GM19023 (cell line): Measurements from ENCODE around the gene DSCAM.

Experiments
- ATAC-seq: cut with Tn5 transposase; IDR thresholded peaks from one replicate; pipeline ENCODE4 v1.9.1; 2021; ENCODE audit warnings: mild to moderate bottlenecking, moderate library complexity; ENCODE audit not compliant: unreplicated experiment

The DSCAM gene

GRCh38 chr21:40672602-40673001, 174.4 kb downstream of the DSCAM start:
- ATAC-seq: no peak

GRCh38 chr21:40671716-40672115, 175.2 kb downstream of the DSCAM start:
- no peak for ATAC-seq

GRCh38 chr21:40668555-40669275, 178.2 kb downstream of the DSCAM start:
- ATAC-seq: no peak

GRCh38 chr21:40667967-40668366, 179.0 kb downstream of the DSCAM start:
- ATAC-seq: no peak

GRCh38 chr21:40662889-40663288, 184.1 kb downstream of the DSCAM start:
- no peak for ATAC-seq

- ATAC-seq: no peak
These were observed 186.5 kb downstream of the DSCAM start for GRCh38 chr21:40660461-40660860.

GRCh38 chr21:40658311-40658710, 188.6 kb downstream of the DSCAM start:
- no peak for ATAC-seq

- ATAC-seq: no peak
These were observed 194.5 kb downstream of the DSCAM start for GRCh38 chr21:40652436-40652835.

- no peak for ATAC-seq
These were observed 199.3 kb downstream of the DSCAM start for GRCh38 chr21:40647706-40648105.

- no peak for ATAC-seq
These were observed 200.3 kb downstream of the DSCAM start for GRCh38 chr21:40646651-40647050.

GRCh38 chr21:40641042-40641441, 205.9 kb downstream of the DSCAM start:
- ATAC-seq: no peak

- ATAC-seq: no peak
These were observed 206.6 kb downstream of the DSCAM start for GRCh38 chr21:40640266-40640789.

- ATAC-seq: no peak
These were observed 207.3 kb downstream of the DSCAM start for GRCh38 chr21:40639616-40640194.

GRCh38 chr21:40638466-40639251, 208.3 kb downstream of the DSCAM start:
- ATAC-seq: no peak

GRCh38 chr21:40636026-40636425, 210.9 kb downstream of the DSCAM start:
- no peak for ATAC-seq

GRCh38 chr21:40635391-40635790, 211.6 kb downstream of the DSCAM start:
- ATAC-seq: no peak

GRCh38 chr21:40634141-40634540, 212.8 kb downstream of the DSCAM start:
- ATAC-seq: no peak

- no peak for ATAC-seq
These were observed 213.9 kb downstream of the DSCAM start for GRCh38 chr21:40633048-40633447.

- no peak for ATAC-seq
These were observed 215.7 kb downstream of the DSCAM start for GRCh38 chr21:40631211-40631610.

GRCh38 chr21:40625991-40626390, 221.0 kb downstream of the DSCAM start:
- no peak for ATAC-seq

GRCh38 chr21:40623528-40623927, 223.4 kb downstream of the DSCAM start:
- ATAC-seq: no peak

- ATAC-seq: no peak
These were observed 224.4 kb downstream of the DSCAM start for GRCh38 chr21:40622531-40622930.
